Measurements from ENCODE around the gene KIAA0825. TPM values are rescaled to one million over a fixed set of nuclear protein-coding genes. Genes with fewer than 3 reads are reported as not detected.
A peak's percentile ranks its signal among the peaks of the same experiment; 100 is the strongest.

The KIAA0825 gene
- total RNA-seq, 1 experiment from 2014 or later: 1.3 TPM

GRCh38 chr5:94470802-94471201 is 147.6 kb downstream of the KIAA0825 start:
- Mint-ChIP-seq H3K36me3 (no peaks in the 10 kb centered on the region), H3K4me3 (no peak overlapping the region), H3K27ac (peak overlapping the region; percentile 23; the same call in 1 of the 2 replicates), H3K9me3 (no peaks in the 10 kb centered on the region), H3K4me1 (peaks cover 3% of the 10 kb centered on the region), H3K27me3 (ENCODE audit: low read depth) (no peaks in the 10 kb centered on the region)
- ChIA-PET CTCF (no interaction called here), POLR2A (no interaction called here)
- DNase-seq (ENCODE audit: low spot score) (no peak), ATAC-seq (no peak)
- TF ChIP-seq FOXJ3 (CRISPR knock-in tag; IDR thresholded peaks at IDR 0.05; ENCODE audit: borderline replicate concordance) (no peak), ZNF281 (CRISPR knock-in tag; IDR thresholded peaks at IDR 0.05) (no peak), FOXP4 (CRISPR knock-in tag; IDR thresholded peaks at IDR 0.05) (no peak), IRF1 (CRISPR knock-in tag; IDR thresholded peaks at IDR 0.05) (no peak), ZNF512 (CRISPR knock-in tag; IDR thresholded peaks at IDR 0.05; ENCODE audit: borderline replicate concordance) (no peak), ZNF317 (CRISPR knock-in tag; IDR thresholded peaks at IDR 0.05; ENCODE audit: borderline replicate concordance, low read depth) (no peak), GRHL2 (CRISPR knock-in tag; IDR thresholded peaks at IDR 0.05; ENCODE audit: insufficient replicate concordance, severe bottlenecking) (no peak), CDX4 (CRISPR knock-in tag; IDR thresholded peaks at IDR 0.05; ENCODE audit: borderline replicate concordance) (no peak), ATF1 (CRISPR knock-in tag; IDR thresholded peaks at IDR 0.05) (no peak), ATF6 (CRISPR knock-in tag; IDR thresholded peaks at IDR 0.05) (no peak), TP53 (CRISPR knock-in tag; IDR thresholded peaks at IDR 0.05) (no peak)

- H3K27me3 Mint-ChIP-seq (ENCODE audit: low read depth): no peaks in the 10 kb centered on the region
- H3K9me3 Mint-ChIP-seq: no peaks in the 10 kb centered on the region
- H3K27ac Mint-ChIP-seq: no peak overlapping the region
- no peaks in the 10 kb centered on the region for H3K36me3 Mint-ChIP-seq
- CTCF ChIA-PET: no interaction called here
- DNase-seq (ENCODE audit: low spot score) (no peak), ATAC-seq (no peak)
- no peak overlapping the region for H3K4me3 Mint-ChIP-seq
- H3K4me1 Mint-ChIP-seq: peaks cover 10% of the 10 kb centered on the region
- POLR2A ChIA-PET: no interaction called here
- no peak for TF ChIP-seq HMGXB4 (CRISPR knock-in tag; IDR thresholded peaks at IDR 0.05)
- TF ChIP-seq ZNF512 (CRISPR knock-in tag; IDR thresholded peaks at IDR 0.05; ENCODE audit: borderline replicate concordance): no peak
- no peak for TF ChIP-seq TCF7 (CRISPR knock-in tag; IDR thresholded peaks at IDR 0.05; ENCODE audit: low read depth)
- TF ChIP-seq PRDM15 (CRISPR knock-in tag; IDR thresholded peaks at IDR 0.05): no peak
- no peak for TF ChIP-seq TP53 (CRISPR knock-in tag; IDR thresholded peaks at IDR 0.05)
- no peak for TF ChIP-seq ATF3 (CRISPR knock-in tag; conservative IDR thresholded peaks at IDR 0.05)
These were observed 148.5 kb downstream of the KIAA0825 start for GRCh38 chr5:94469894-94470329.
